Activated naive CD4-positive, alpha-beta T cell treated with anti-CD3 and anti-CD28 coated beads, Interleukin-2, amount 50 U/mL, for 24 hours (primary cell): ENCODE data around the gene PROX2.

ENCODE experiments used
- H3K27ac Mint-ChIP-seq: one replicate; pipeline ENCODE4 v1.8.0; 2021; ENCODE audit warnings: mild to moderate bottlenecking, mixed read lengths
- H3K27me3 Mint-ChIP-seq: one replicate; pipeline ENCODE4 v1.8.0; 2021; ENCODE audit warnings: mixed read lengths
- H3K36me3 Mint-ChIP-seq: one replicate; pipeline ENCODE4 v1.8.0; 2021; ENCODE audit warnings: mixed read lengths
- H3K4me1 Mint-ChIP-seq: one replicate; pipeline ENCODE4 v1.8.0; 2021; ENCODE audit warnings: mixed read lengths
- H3K4me3 Mint-ChIP-seq: one replicate; pipeline ENCODE4 v1.8.0; 2021; ENCODE audit warnings: mild to moderate bottlenecking, mixed read lengths
- H3K9me3 Mint-ChIP-seq: one replicate; pipeline ENCODE4 v1.8.0; 2021; ENCODE audit warnings: mixed read lengths

PROX2 gene

DNA sequence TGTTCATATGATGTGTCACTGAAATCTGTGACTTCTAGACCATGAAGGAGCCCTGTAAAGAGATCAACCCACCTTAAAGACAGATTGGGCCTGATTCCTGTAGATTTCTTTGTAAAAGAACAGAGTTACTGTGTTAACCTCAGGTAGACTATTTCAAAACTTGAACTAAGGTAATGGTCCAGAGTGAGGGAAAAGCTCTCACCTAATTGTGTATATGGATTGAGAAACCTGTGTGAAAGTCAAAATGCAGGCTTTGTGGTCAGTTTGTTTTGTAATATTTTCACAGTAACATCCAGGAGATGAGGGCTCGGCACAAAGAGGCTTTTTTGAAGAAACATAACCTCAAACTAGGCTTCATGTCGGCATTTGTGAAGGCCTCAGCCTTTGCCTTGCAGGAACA, 22.1 kb upstream of the PROX2 start:
- Mint-ChIP-seq H3K9me3 (no peaks in the 10 kb centered on the region), H3K4me1 (peaks cover 4% of the 10 kb centered on the region), H3K36me3 (peaks cover 29% of the 10 kb centered on the region), H3K27me3 (no peaks in the 10 kb centered on the region), H3K4me3 (no peak overlapping the region), H3K27ac (no peak overlapping the region)

GRCh38 chr14:74897642-74898041, 21.7 kb upstream of the PROX2 start:
- H3K4me1 Mint-ChIP-seq, result peaks cover 4% of the 10 kb centered on the region
- no peaks in the 10 kb centered on the region for H3K27me3 Mint-ChIP-seq
- peaks cover 26% of the 10 kb centered on the region for H3K36me3 Mint-ChIP-seq
- H3K4me3 Mint-ChIP-seq, result no peak overlapping the region
- no peaks in the 10 kb centered on the region for H3K9me3 Mint-ChIP-seq
- no peak overlapping the region for H3K27ac Mint-ChIP-seq

- Mint-ChIP-seq H3K36me3 (peaks cover 26% of the 10 kb centered on the region), H3K4me3 (no peak overlapping the region), H3K9me3 (no peaks in the 10 kb centered on the region), H3K27ac (no peak overlapping the region), H3K4me1 (peaks cover 4% of the 10 kb centered on the region), H3K27me3 (no peaks in the 10 kb centered on the region)
These were observed 20.5 kb upstream of the PROX2 start for GRCh38 chr14:74896400-74896799.

- H3K27me3 Mint-ChIP-seq, result no peaks in the 10 kb centered on the region
- peaks cover 7% of the 10 kb centered on the region for H3K4me1 Mint-ChIP-seq
- H3K9me3 Mint-ChIP-seq, result no peaks in the 10 kb centered on the region
- peak overlapping the region; percentile 65 for H3K27ac Mint-ChIP-seq
- peaks cover 13% of the 10 kb centered on the region for H3K36me3 Mint-ChIP-seq
- no peak overlapping the region for H3K4me3 Mint-ChIP-seq
These were observed 17.7 kb upstream of the PROX2 start for GRCh38 chr14:74893614-74894091.

DNA sequence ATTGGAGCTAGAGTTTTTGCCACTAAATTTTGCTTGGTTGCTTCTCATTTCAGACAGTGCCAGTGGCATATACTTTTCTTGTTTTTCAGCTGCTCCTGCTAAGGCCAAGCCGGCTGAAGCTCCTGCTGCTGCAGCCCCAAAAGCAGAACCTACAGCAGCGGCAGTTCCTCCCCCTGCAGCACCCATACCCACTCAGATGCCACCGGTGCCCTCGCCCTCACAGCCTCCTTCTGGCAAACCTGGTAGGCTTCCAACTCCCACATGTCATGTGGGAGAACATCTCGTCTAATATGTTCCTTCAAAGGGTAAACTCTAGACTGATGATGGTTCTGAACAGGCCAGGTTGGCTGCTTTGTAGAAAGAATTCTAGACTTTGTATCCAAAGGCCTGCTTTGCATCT, 16.8 kb upstream of the PROX2 start:
- Mint-ChIP-seq H3K4me1 (peaks cover 13% of the 10 kb centered on the region), H3K36me3 (peaks cover 12% of the 10 kb centered on the region), H3K4me3 (no peak overlapping the region), H3K9me3 (no peaks in the 10 kb centered on the region), H3K27ac (no peak overlapping the region), H3K27me3 (no peaks in the 10 kb centered on the region)

- Mint-ChIP-seq H3K4me1 (peaks cover 17% of the 10 kb centered on the region), H3K27ac (no peak overlapping the region), H3K4me3 (no peak overlapping the region), H3K27me3 (no peaks in the 10 kb centered on the region), H3K36me3 (peaks cover 10% of the 10 kb centered on the region), H3K9me3 (no peaks in the 10 kb centered on the region)
These were observed 15.9 kb upstream of the PROX2 start for GRCh38 chr14:74891870-74892269.

GRCh38 chr14:74890262-74890661, 14.3 kb upstream of the PROX2 start:
- Mint-ChIP-seq H3K27me3 (no peaks in the 10 kb centered on the region), H3K4me3 (no peak overlapping the region), H3K27ac (no peak overlapping the region), H3K4me1 (peaks cover 30% of the 10 kb centered on the region), H3K9me3 (no peaks in the 10 kb centered on the region), H3K36me3 (peaks cover 7% of the 10 kb centered on the region)

GRCh38 chr14:74888164-74889158, 12.5 kb upstream of the PROX2 start:
- Mint-ChIP-seq H3K27me3 (no peaks in the 10 kb centered on the region), H3K4me3 (no peak overlapping the region), H3K9me3 (no peaks in the 10 kb centered on the region), H3K27ac (peak overlapping the region; percentile 30), H3K4me1 (peaks cover 46% of the 10 kb centered on the region), H3K36me3 (peaks cover 4% of the 10 kb centered on the region)

DNA sequence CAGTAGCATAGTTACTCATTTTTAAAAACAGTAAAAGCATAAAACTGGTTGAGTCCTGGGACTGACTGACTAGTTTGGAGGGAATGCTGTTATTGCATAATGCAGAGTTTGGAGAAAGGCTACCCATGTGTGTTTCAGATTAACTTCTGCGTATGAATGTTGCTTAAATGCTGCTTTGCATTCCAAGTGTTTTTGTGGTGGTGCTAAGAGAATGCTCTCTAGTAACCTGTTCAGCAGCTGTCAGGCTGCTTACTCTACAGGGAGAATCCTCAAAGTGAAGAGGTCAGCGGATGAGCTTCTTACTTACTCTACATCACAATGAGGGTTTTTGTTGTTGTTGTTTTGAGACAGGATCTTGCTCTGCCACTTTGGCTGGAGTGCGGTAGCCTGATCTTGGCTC, 10.1 kb upstream of the PROX2 start:
- H3K27me3 Mint-ChIP-seq, result no peaks in the 10 kb centered on the region
- peak overlapping the region; percentile 0 for H3K4me3 Mint-ChIP-seq
- H3K9me3 Mint-ChIP-seq, result no peaks in the 10 kb centered on the region
- H3K36me3 Mint-ChIP-seq, result peaks cover 11% of the 10 kb centered on the region
- H3K4me1 Mint-ChIP-seq, result peaks cover 62% of the 10 kb centered on the region
- H3K27ac Mint-ChIP-seq, result no peak overlapping the region

- peaks cover 11% of the 10 kb centered on the region for H3K36me3 Mint-ChIP-seq
- no peaks in the 10 kb centered on the region for H3K27me3 Mint-ChIP-seq
- peaks cover 67% of the 10 kb centered on the region for H3K4me1 Mint-ChIP-seq
- H3K9me3 Mint-ChIP-seq, result no peaks in the 10 kb centered on the region
- H3K27ac Mint-ChIP-seq, result peak overlapping the region; percentile 99
- H3K4me3 Mint-ChIP-seq, result peak overlapping the region; percentile 100
These were observed 6.4 kb upstream of the PROX2 start for GRCh38 chr14:74882103-74882920.

- Mint-ChIP-seq H3K27me3 (no peaks in the 10 kb centered on the region), H3K4me1 (peaks cover 68% of the 10 kb centered on the region), H3K27ac (peak within 1 kb of the TSS; percentile 99), H3K4me3 (peak within 1 kb of the TSS; percentile 100), H3K36me3 (peaks cover 11% of the 10 kb centered on the region), H3K9me3 (no peaks in the 10 kb centered on the region)
These were observed 5.6 kb upstream of the PROX2 start, which contains the start of gene DLST for GRCh38 chr14:74881431-74882102. Gene DLST, plus strand, starts transcription at chr14:74881916. Its CDS starts 38 bp downstream, at chr14:74881954.

- peak overlapping the region; percentile 14 for H3K27ac Mint-ChIP-seq
- peak overlapping the region; percentile 43 for H3K4me3 Mint-ChIP-seq
- H3K4me1 Mint-ChIP-seq, result peaks cover 62% of the 10 kb centered on the region
- H3K27me3 Mint-ChIP-seq, result no peaks in the 10 kb centered on the region
- no peaks in the 10 kb centered on the region for H3K9me3 Mint-ChIP-seq
- peaks cover 10% of the 10 kb centered on the region for H3K36me3 Mint-ChIP-seq
These were observed 3.7 kb upstream of the PROX2 start for GRCh38 chr14:74879427-74880182.

GRCh38 chr14:74875204-74875603, 741 bp downstream of the PROX2 start:
- Mint-ChIP-seq H3K9me3 (no peaks in the 10 kb centered on the region), H3K4me1 (peaks cover 28% of the 10 kb centered on the region), H3K4me3 (peak overlapping the region; percentile 56), H3K36me3 (no peaks in the 10 kb centered on the region), H3K27me3 (no peaks in the 10 kb centered on the region), H3K27ac (no peak overlapping the region)

DNA sequence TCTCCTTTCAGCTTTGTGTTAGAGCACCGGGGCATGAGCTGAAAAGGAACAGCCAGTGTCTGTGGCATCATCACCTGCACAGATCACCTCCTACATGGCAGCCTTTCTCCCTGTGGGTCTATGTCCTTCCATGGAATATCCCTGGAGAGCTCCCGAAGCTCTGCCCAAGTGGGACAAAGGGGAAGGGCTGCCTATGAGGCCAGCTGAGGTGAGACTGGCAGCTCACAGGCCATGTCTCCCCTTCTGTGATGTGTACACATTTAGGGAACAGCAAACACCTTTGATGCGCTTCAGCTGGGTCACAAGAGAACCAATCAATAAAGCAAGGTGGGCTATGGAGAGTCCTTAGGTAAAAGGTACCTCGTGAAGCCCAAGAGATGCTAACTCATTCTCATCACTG, 4.1 kb downstream of the PROX2 start:
- no peaks in the 10 kb centered on the region for H3K36me3 Mint-ChIP-seq
- no peak overlapping the region for H3K4me3 Mint-ChIP-seq
- no peaks in the 10 kb centered on the region for H3K9me3 Mint-ChIP-seq
- peaks cover 34% of the 10 kb centered on the region for H3K4me1 Mint-ChIP-seq
- H3K27ac Mint-ChIP-seq, result no peak overlapping the region
- H3K27me3 Mint-ChIP-seq, result no peaks in the 10 kb centered on the region

GRCh38 chr14:74868739-74869138, 7.2 kb downstream of the PROX2 start:
- no peak overlapping the region for H3K4me3 Mint-ChIP-seq
- peaks cover 27% of the 10 kb centered on the region for H3K4me1 Mint-ChIP-seq
- H3K27me3 Mint-ChIP-seq, result no peaks in the 10 kb centered on the region
- no peaks in the 10 kb centered on the region for H3K36me3 Mint-ChIP-seq
- H3K9me3 Mint-ChIP-seq, result no peaks in the 10 kb centered on the region
- peak overlapping the region; percentile 48 for H3K27ac Mint-ChIP-seq
